Neutrophil (primary cell): Measurements from ENCODE around the gene F12.
A peak's percentile ranks its signal among the peaks of the same experiment; 100 is the strongest.

ENCODE experiments used
- H3K27ac ChIP-seq: fragments of 200-600 bp; sonication (generic); 2 replicates; pipeline ENCODE4 v1.5.1; 2016; ENCODE audit warnings: mild to moderate bottlenecking, moderate library complexity
- H3K27me3 ChIP-seq: fragments of 200-600 bp; sonication (generic); 2 replicates; pipeline ENCODE4 v1.6.0; 2016; ENCODE audit warnings: mild to moderate bottlenecking
- H3K36me3 ChIP-seq: fragments of 200-600 bp; sonication (generic); 2 replicates; pipeline ENCODE4 v1.5.1; 2017
- H3K4me1 ChIP-seq, 2 experiments: fragments of 200-600 bp in 1 of 2; sonication (generic) in 1 of 2; 1 replicate in 1 of 2; 2 replicates in 1 of 2; pipeline versions ENCODE4 v1.5.1 to v1.6.1; 2013 to 2016; ENCODE audit warnings: low read depth in 1 of 2, low read length in 1 of 2, mild to moderate bottlenecking in 1 of 2, moderate library complexity in 1 of 2; ENCODE audit not compliant: control insufficient read depth in 1 of 2, insufficient read depth in 1 of 2
- H3K4me3 ChIP-seq, 2 experiments: fragments of 200-600 bp in 1 of 2; sonication (generic) in 1 of 2; 1 replicate in 1 of 2; 2 replicates in 1 of 2; pipeline ENCODE4 v1.5.1; 2013 to 2016; ENCODE audit warnings: low read depth in 1 of 2, low read length in 1 of 2, mild to moderate bottlenecking in 1 of 2, moderate library complexity in 1 of 2
- H3K9me3 ChIP-seq: fragments of 200-600 bp; sonication (generic); 2 replicates; pipeline ENCODE4 v1.5.1; 2016
- CTCF ChIP-seq: fragments of 200-600 bp; sonication (generic); IDR thresholded peaks from 2 replicates; pipeline ENCODE4 v1.5.1; 2016; ENCODE audit warnings: antibody characterized with exemption

F12 gene

GRCh38 chr5:177427919-177428573, 18.7 kb upstream of the F12 start:
- H3K9me3 ChIP-seq: no peaks in the 10 kb centered on the region
- H3K27me3 ChIP-seq: no peaks in the 10 kb centered on the region
- H3K27ac ChIP-seq: peak overlapping the region; percentile 98
- peaks cover 30% of the 10 kb centered on the region for H3K36me3 ChIP-seq
- peak; percentile 39 for TF ChIP-seq CTCF
- peak overlapping the region; percentile 88 to 97 for H3K4me3 ChIP-seq
- peaks cover 66 to 74% of the 10 kb centered on the region in 2 experiments for H3K4me1 ChIP-seq

GRCh38 chr5:177427211-177427822, 18.0 kb upstream of the F12 start:
- Histone ChIP-seq H3K27ac (peak overlapping the region; percentile 98), H3K9me3 (no peaks in the 10 kb centered on the region), H3K36me3 (peaks cover 23% of the 10 kb centered on the region), H3K4me1 (peaks cover 59 to 67% of the 10 kb centered on the region in 2 experiments), H3K27me3 (no peaks in the 10 kb centered on the region), H3K4me3 (peak overlapping the region; percentile 88 to 97)
- TF ChIP-seq CTCF: no peak

- peak within 1 kb of the TSS; percentile 98 for H3K27ac ChIP-seq
- peak; percentile 8 for TF ChIP-seq CTCF
- H3K27me3 ChIP-seq: no peaks in the 10 kb centered on the region
- no peaks in the 10 kb centered on the region for H3K9me3 ChIP-seq
- H3K4me1 ChIP-seq: peaks cover 59 to 66% of the 10 kb centered on the region in 2 experiments
- H3K4me3 ChIP-seq: peak within 1 kb of the TSS; percentile 88 to 97
- H3K36me3 ChIP-seq: peaks cover 18% of the 10 kb centered on the region
Observed at GRCh38 chr5:177426566-177427210, 17.3 kb upstream of the F12 start, which contains the start of gene GRK6. TSS of gene GRK6 (plus strand) at chr5:177426676. CDS start at chr5:177426846, 170 bp downstream.

- H3K4me1 ChIP-seq: peaks cover 54 to 63% of the 10 kb centered on the region in 2 experiments
- TF ChIP-seq CTCF: peak; percentile 24
Observed at GRCh38 chr5:177425801-177426565, 16.6 kb upstream of the F12 start.

GRCh38 chr5:177425196-177425800, 15.9 kb upstream of the F12 start:
- Histone ChIP-seq H3K36me3 (peaks cover 7% of the 10 kb centered on the region), H3K9me3 (no peaks in the 10 kb centered on the region), H3K4me3 (peak overlapping the region; percentile 74 to 80), H3K27me3 (no peaks in the 10 kb centered on the region), H3K4me1 (peaks cover 52 to 63% of the 10 kb centered on the region in 2 experiments), H3K27ac (peak overlapping the region; percentile 98)
- no peak for TF ChIP-seq CTCF

More at GRCh38 chr5:177425801-177426565, 16.6 kb upstream of the F12 start:
- peak overlapping the region; percentile 98 for H3K27ac ChIP-seq
- peaks cover 14% of the 10 kb centered on the region for H3K36me3 ChIP-seq
- H3K4me3 ChIP-seq: peak overlapping the region; percentile 74 to 80
- H3K9me3 ChIP-seq: no peaks in the 10 kb centered on the region
- no peaks in the 10 kb centered on the region for H3K27me3 ChIP-seq
